ENCODE results near the gene SLC9A5. TPM values are rescaled to one million over a fixed set of nuclear protein-coding genes. Genes with fewer than 3 reads are reported as not detected.

Gene SLC9A5
- total and polyA plus RNA-seq, 9 of the 15 experiments (the other 6 are each of a cell fraction or from before 2014, with no cell fraction given): 0.06 to 3.1 (median 1.2) TPM

DNA sequence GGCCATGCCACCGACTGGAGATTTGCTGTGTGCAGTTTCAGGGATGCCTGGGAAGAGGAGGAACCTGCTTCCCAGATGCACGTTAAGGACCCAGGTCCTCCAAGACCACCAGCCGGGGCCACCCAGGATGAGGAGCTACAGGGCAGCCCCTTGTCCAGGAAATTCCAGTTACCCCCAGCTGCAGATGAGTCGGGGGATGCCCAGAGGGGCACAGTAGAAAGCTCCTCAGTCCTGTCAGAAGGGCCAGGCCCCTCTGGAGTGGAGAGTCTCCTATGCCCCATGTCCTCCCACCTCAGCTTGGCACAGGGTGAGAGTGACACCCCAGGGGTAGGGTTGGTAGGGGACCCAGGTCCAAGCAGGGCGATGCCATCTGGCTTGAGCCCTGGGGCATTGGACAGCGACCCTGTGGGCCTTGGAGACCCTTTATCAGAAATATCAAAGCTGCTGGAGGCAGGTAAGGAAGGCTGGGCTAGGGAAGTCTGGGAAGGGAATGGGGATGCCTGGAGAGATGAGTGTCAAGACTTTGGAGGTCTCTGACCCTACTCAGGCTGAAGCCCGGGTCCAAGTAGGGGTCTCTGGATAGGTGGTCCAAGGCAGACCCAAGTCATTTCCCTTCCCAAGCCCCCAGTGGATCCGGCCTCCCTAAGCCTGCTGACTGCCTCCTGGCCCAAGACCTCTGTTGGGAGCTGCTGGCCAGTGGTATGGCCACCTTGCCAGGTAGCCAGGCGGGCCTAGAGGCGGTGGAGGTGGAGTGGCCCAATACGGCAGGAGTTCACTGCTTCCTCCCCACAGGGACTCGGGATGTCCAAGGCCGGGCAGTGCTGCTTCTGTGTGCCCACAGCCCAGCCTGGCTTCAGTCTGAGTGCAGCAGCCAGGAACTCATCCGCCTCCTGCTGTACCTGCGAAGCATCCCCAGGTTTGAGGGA lies 31.6 kb downstream of the SLC9A5 start:
- H3K9me1 ChIP-seq (ENCODE audit: control insufficient read depth, insufficient read depth, low read length): no peaks in the 10 kb centered on the region
- no peak for FAIRE-seq
- no peak for DNase-seq (ENCODE audit: extremely low read depth in 1 of 4, low spot score in 3 of 4)
- H3K4me2 ChIP-seq (ENCODE audit: insufficient read depth, low read length): peak overlapping the region; percentile 95
- no TSS peak for BruUV-seq (replicated peaks)
- peak overlapping the region; percentile 64 to 97; a peak in 3 of 4 replicates for H3K9ac ChIP-seq (ENCODE audit: insufficient read depth in 1 of 2, low read depth in 2 of 2, low read length in 2 of 2)
- peak overlapping the region; percentile 94; the same call in 1 of the 2 replicates for H2AFZ ChIP-seq (ENCODE audit: low read depth, low read length)
- no peaks in the 10 kb centered on the region for H3K27me3 ChIP-seq (ENCODE audit: control insufficient read depth in 2 of 2, insufficient read depth in 2 of 2, low read length in 2 of 2)
- H3K9me3 ChIP-seq (replicated peaks; ENCODE audit: control insufficient read depth, insufficient read depth, low read depth, low read length): no peaks in the 10 kb centered on the region
- POLR2A ChIA-PET: interaction anchor here (0.5 to 0.9 kb wide), 3 partner anchors 8 to 232 kb away, joined by 3 read pairs; no protein-coding TSS in a partner anchor
- in situ Hi-C loops (cut with MboI) (no loop called here), intact Hi-C loops (cut with micrococcal nuclease) (no loop called here)
- WGBS (ENCODE audit: insufficient coverage, low coverage, missing lambda C conversion rate): 77% methylated on average over 13 of the region's 15 CpGs
- peaks cover 35% of the 10 kb centered on the region; the same call in 2 of the 3 replicates for H3K36me3 ChIP-seq (ENCODE audit: control insufficient read depth, insufficient read depth, low read length)
- no peaks in the 10 kb centered on the region for H4K20me1 ChIP-seq (replicated peaks; ENCODE audit: control insufficient read depth, insufficient read depth, low read length)
- CTCF ChIA-PET (ENCODE audit: low intra/inter-chr PET ratio): interaction anchor here (0.6 to 2.3 kb wide), 5 partner anchors 12 to 137 kb away, joined by 3 to 18 read pairs (median 7); no protein-coding TSS in a partner anchor
- peaks cover 30% of the 10 kb centered on the region for H3K79me2 ChIP-seq (ENCODE audit: control insufficient read depth, insufficient read depth, low read length)
- peak overlapping the region; percentile 74 for H3K4me3 ChIP-seq
- ATAC-seq: no peak
- H3K4me1 ChIP-seq (replicated peaks in 1 of 2; ENCODE audit: control insufficient read depth in 2 of 2, insufficient read depth in 2 of 2, low read length in 2 of 2): peaks cover 22 to 52% of the 10 kb centered on the region in 2 experiments
- H3K27ac ChIP-seq (ENCODE audit: extremely low read depth, low read depth, low read length): no peak overlapping the region
- TF ChIP-seq E2F1 (CRISPR knock-in tag; IDR thresholded peaks at IDR 0.05) (no peak), STAG1 (CRISPR knock-in tag; IDR thresholded peaks at IDR 0.05; ENCODE audit: borderline replicate concordance) (0 out of 2 replicates have a peak, but pooled peaks have one; percentile 31), ZNF77 (CRISPR knock-in tag; IDR thresholded peaks at IDR 0.05) (no peak), MAZ (CRISPR knock-in tag; conservative IDR thresholded peaks at IDR 0.05 in 1 of 2, IDR thresholded peaks at IDR 0.05 in 1 of 2) (no peak), ELK1 (CRISPR knock-in tag; IDR thresholded peaks at IDR 0.05) (peak; percentile 43; the same call in 1 of the 2 replicates), NR1H2 (CRISPR knock-in tag; IDR thresholded peaks at IDR 0.05) (0 out of 2 replicates have a peak, but pooled peaks have one; percentile 3), MEF2A (IDR thresholded peaks at IDR 0.05; ENCODE audit: control insufficient read depth, low read depth, low read length) (no peak), HDAC2 (IDR thresholded peaks at IDR 0.05) (no peak), DIDO1 (tag; IDR thresholded peaks at IDR 0.05; ENCODE audit: low read depth) (no peak), LARP7 (IDR thresholded peaks at IDR 0.05) (no peak)
- TF ChIP-seq, protein P1, sequence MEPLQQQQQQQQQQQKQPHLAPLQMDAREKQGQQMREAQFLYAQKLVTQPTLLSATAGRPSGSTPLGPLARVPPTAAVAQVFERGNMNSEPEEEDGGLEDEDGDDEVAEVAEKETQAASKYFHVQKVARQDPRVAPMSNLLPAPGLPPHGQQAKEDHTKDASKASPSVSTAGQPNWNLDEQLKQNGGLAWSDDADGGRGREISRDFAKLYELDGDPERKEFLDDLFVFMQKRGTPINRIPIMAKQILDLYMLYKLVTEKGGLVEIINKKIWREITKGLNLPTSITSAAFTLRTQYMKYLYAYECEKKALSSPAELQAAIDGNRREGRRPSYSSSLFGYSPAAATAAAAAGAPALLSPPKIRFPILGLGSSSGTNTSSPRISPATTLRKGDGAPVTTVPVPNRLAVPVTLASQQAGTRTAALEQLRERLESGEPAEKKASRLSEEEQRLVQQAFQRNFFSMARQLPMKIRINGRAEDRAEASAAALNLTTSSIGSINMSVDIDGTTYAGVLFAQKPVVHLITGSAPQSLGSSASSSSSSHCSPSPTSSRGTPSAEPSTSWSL (CRISPR knock-in tag; IDR thresholded peaks at IDR 0.05; ENCODE audit: borderline replicate concordance): no peak
- TF ChIP-seq, protein P2, sequence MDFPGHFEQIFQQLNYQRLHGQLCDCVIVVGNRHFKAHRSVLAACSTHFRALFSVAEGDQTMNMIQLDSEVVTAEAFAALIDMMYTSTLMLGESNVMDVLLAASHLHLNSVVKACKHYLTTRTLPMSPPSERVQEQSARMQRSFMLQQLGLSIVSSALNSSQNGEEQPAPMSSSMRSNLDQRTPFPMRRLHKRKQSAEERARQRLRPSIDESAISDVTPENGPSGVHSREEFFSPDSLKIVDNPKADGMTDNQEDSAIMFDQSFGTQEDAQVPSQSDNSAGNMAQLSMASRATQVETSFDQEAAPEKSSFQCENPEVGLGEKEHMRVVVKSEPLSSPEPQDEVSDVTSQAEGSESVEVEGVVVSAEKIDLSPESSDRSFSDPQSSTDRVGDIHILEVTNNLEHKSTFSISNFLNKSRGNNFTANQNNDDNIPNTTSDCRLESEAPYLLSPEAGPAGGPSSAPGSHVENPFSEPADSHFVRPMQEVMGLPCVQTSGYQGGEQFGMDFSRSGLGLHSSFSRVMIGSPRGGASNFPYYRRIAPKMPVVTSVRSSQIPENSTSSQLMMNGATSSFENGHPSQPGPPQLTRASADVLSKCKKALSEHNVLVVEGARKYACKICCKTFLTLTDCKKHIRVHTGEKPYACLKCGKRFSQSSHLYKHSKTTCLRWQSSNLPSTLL (IDR thresholded peaks at IDR 0.05): no peak

Data from K562 (cell line).